Rectal smooth muscle tissue (tissue), 1 donor: ENCODE data around the gene CACNA2D4.

Experiments
- H3K27ac ChIP-seq: one replicate; pipeline ENCODE4 v1.7.0; 2013; ENCODE audit warnings: low read depth, low read length, inconsistent platforms
- H3K27me3 ChIP-seq: one replicate; pipeline ENCODE4 v1.7.0; 2013; ENCODE audit warnings: low read length; ENCODE audit not compliant: control insufficient read depth, insufficient read depth
- H3K36me3 ChIP-seq: one replicate; pipeline ENCODE4 v1.7.0; 2013; ENCODE audit warnings: low read length; ENCODE audit not compliant: control insufficient read depth, insufficient read depth
- H3K4me1 ChIP-seq: one replicate; pipeline ENCODE4 v1.7.0; 2013; ENCODE audit warnings: low read length; ENCODE audit not compliant: control insufficient read depth, insufficient read depth
- H3K4me3 ChIP-seq: one replicate; pipeline ENCODE4 v1.7.0; 2013; ENCODE audit warnings: low read length
- H3K9ac ChIP-seq: one replicate; pipeline ENCODE4 v1.7.0; 2013; ENCODE audit warnings: low read length

Gene CACNA2D4

DNA sequence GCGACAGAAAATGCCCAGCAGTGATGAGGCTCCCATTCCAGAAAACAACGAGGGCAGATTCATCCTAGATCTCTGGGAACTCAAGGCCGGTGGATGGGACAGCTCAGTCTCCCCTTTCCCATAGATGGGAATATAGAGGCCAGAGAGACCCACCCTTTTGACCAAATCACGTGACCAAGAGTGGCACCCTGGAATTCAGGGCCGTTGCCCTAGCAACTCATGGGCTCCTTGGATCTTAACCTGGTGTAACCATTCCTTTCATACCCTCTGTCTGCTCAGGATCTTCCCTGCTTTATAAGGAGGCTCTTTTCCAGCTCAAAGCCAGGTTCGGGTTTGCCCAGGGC, 106.5 kb downstream of the CACNA2D4 start:
- H3K36me3 ChIP-seq = no peaks in the 10 kb centered on the region
- H3K27me3 ChIP-seq = no peaks in the 10 kb centered on the region
- H3K4me3 ChIP-seq = no peak overlapping the region
- H3K4me1 ChIP-seq = no peaks in the 10 kb centered on the region
- no peak overlapping the region for H3K9ac ChIP-seq
- H3K27ac ChIP-seq = no peak overlapping the region

DNA sequence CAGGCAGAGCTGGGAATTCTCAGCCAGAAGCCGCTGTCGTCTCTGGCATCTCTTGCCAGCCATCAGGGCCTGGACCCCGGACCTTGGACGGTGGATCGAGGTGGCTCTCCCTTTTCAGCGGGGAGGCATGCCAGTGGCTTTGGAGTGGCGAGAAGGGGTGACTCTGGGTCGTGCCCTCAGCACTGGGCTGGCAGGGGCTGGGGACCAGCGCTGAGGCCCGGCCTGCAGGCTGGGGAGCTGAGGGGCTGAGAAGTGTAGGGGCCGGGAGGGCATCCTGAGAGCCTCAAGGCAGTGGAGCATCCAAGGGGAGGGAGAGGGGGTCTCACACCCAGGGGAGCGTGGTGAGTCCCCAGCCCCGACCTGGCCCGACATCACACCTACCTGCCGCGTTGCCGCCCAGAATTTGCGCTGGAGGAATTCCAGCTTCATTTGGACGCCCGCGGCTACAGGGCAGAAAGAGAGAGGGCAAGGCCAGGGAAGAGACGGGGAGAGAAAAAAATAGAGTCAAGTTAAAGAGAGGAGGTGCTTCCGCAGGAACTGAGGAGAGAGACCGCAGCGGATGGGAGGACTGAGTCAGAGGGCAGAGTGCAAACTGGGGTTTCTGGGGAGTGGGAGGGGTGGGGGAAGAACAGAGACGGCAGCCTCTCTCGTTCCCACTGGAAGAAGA, 107.0 kb downstream of the CACNA2D4 start:
- Histone ChIP-seq H3K4me3 (no peak overlapping the region), H3K9ac (no peak overlapping the region), H3K27ac (no peak overlapping the region), H3K27me3 (no peaks in the 10 kb centered on the region), H3K36me3 (no peaks in the 10 kb centered on the region), H3K4me1 (no peaks in the 10 kb centered on the region)

- no peaks in the 10 kb centered on the region for H3K27me3 ChIP-seq
- no peak overlapping the region for H3K4me3 ChIP-seq
- no peak overlapping the region for H3K9ac ChIP-seq
- no peaks in the 10 kb centered on the region for H3K36me3 ChIP-seq
- no peak overlapping the region for H3K27ac ChIP-seq
- H3K4me1 ChIP-seq = no peaks in the 10 kb centered on the region
Observed at GRCh38 chr12:1810931-1811280, 107.5 kb downstream of the CACNA2D4 start.

DNA sequence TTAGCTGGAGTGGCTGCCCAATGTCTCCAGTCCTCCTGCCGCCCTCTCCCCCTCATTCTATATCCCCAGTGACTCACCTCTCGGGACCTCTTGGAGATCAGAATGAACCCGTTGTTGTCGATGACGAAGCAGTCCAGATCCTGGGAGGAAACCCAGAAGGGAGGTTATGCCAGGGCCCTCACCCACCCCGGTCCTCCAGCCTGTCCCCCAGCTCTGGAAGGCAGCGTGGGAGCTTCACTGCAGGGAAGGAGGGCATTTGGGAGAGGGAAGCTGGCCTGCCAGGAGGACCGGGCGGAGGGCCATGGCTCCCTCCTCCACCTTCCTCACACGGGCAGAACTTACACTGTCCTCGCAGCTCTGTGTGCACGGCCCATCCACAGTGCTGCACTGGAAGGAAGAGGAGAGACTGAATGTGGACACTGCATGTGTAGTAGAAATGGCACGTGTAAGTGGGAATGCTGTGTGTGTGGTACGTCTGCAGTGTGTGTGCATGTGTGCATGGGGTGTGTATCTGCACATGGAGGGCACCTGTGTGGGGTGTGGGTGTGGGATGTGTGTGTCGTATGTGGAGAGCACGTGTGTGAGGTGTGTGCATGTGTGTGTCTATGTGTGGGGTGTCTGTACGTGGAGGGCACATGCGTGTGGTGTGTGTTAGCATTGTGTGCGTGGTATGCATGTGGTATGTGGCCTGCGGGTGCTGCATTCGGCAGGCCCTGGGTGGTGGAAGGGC, 108.1 kb downstream of the CACNA2D4 start:
- H3K27me3 ChIP-seq = no peaks in the 10 kb centered on the region
- H3K36me3 ChIP-seq = no peaks in the 10 kb centered on the region
- no peak overlapping the region for H3K9ac ChIP-seq
- no peak overlapping the region for H3K4me3 ChIP-seq
- H3K27ac ChIP-seq = no peak overlapping the region
- H3K4me1 ChIP-seq = no peaks in the 10 kb centered on the region

DNA sequence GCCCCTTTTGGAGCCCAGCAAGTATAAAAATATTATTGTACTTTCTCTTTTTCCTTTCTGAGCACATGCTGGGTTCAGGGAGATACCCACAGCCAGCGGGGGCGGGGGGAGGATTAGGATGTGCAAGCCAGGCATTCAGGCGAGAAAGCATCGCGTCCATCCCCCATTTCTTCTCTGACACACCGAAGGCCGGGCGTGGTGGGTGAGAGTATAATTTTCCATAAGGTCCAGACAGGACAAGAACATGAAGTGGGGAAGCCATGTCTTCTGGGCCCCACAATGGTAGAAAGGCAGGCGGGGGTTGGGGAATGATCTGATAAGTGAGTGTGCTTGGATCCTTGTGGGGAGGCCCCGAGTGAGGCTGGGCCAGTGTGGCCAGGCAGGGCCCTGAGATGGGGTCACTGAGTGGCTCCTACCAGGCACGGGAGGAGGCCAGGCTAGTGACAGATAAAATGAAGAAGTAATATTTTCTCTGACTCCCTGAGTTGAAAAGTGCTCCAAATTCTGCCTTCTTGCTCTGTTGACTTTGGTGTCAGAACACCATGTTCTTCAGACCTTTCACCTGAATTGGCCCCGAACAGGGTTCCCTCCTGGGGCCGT, 108.8 kb downstream of the CACNA2D4 start:
- Histone ChIP-seq H3K36me3 (no peaks in the 10 kb centered on the region), H3K9ac (no peak overlapping the region), H3K27me3 (no peaks in the 10 kb centered on the region), H3K4me3 (no peak overlapping the region), H3K4me1 (no peaks in the 10 kb centered on the region), H3K27ac (no peak overlapping the region)

GRCh38 chr12:1808798-1809480, 109.5 kb downstream of the CACNA2D4 start:
- H3K4me3 ChIP-seq = no peak overlapping the region
- no peak overlapping the region for H3K27ac ChIP-seq
- H3K4me1 ChIP-seq = no peaks in the 10 kb centered on the region

DNA sequence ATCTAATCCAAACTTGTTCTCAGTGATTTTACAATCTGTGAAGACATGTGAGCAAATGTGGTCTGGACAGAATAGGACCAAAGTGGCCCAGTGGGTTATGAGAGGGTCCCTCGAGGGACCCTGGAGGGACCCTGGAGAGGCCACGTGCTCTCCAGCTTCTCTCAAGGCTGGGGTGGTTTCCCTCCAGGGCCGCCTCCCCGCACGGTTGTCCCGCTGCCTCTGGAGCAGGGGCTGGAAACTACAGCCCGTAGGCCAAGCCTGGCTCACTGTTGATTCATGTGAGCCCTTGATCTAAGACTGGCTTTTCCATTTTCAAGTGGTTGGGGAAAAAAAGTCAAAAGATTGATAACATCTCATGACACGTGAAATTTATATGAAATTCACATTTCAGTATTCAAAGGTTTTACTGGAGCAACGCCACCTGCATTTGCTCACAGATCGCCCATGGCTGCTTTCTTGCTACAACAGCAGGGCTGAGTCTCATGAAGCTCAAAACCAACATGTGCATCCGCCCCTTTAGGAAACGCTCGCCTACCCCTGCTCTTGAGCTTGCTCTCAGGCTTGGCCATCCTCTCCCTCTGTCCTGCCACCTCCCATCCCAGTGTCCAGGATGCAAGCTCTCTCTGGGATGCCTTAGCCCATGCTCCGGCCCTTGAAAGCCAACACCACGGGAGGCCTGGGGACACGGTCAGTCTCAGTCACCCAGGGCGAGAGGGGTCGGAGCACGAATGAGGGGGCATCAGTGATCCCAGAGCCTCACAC, 110.2 kb downstream of the CACNA2D4 start:
- Histone ChIP-seq H3K4me1 (no peaks in the 10 kb centered on the region), H3K4me3 (no peak overlapping the region), H3K27ac (no peak overlapping the region), H3K36me3 (no peaks in the 10 kb centered on the region), H3K27me3 (no peaks in the 10 kb centered on the region), H3K9ac (no peak overlapping the region)

More at GRCh38 chr12:1808798-1809480, 109.5 kb downstream of the CACNA2D4 start:
- H3K9ac ChIP-seq = no peak overlapping the region
- no peaks in the 10 kb centered on the region for H3K36me3 ChIP-seq
- H3K27me3 ChIP-seq = no peaks in the 10 kb centered on the region

GRCh38 chr12:1807087-1807860, 111.2 kb downstream of the CACNA2D4 start:
- Histone ChIP-seq H3K4me3 (no peak overlapping the region), H3K9ac (no peak overlapping the region), H3K36me3 (no peaks in the 10 kb centered on the region), H3K4me1 (no peaks in the 10 kb centered on the region), H3K27ac (no peak overlapping the region), H3K27me3 (no peaks in the 10 kb centered on the region)

DNA sequence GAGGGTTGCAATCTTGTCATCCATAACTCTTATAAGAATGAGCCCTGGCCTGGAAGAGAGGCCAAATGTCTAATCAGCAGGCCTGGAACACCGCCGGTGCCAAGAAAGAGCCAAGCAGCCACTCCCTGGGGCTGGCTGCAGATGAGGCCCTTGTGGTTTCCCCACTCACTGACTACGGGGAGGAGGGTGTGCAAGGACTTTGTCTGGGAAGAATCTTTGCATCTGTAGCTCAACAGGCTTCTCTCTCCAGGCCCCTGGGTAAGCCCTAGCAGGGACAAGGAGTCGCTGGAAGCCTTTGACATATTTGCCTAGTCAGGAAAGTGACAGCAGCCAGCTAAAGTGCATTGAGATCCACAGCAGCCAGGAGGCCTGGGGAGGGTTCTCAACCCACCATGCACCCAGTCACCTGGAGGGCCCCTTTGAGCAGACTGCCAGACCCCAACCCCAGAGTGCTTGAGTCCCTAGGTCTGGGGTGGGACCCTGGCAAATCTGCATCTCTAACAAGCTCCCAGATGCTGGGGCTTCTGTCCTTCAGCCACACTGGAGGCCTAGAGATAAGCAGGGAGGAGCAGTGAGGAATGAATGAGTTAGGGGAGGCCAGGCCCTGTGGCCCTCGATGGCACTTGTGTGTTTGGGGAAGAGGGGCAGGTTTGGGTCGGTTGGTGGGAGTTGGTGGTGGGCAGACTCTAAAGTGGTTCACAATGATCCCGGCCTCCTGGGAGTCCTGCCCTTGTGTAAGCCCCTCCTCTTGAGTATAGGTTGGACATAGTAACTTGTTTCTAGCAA, 112.0 kb downstream of the CACNA2D4 start:
- Histone ChIP-seq H3K4me1 (no peaks in the 10 kb centered on the region), H3K27me3 (no peaks in the 10 kb centered on the region), H3K36me3 (no peaks in the 10 kb centered on the region), H3K9ac (no peak overlapping the region), H3K4me3 (no peak overlapping the region), H3K27ac (no peak overlapping the region)

- Histone ChIP-seq H3K9ac (no peak overlapping the region), H3K4me3 (no peak overlapping the region), H3K27me3 (no peaks in the 10 kb centered on the region), H3K4me1 (no peaks in the 10 kb centered on the region), H3K36me3 (no peaks in the 10 kb centered on the region), H3K27ac (no peak overlapping the region)
Observed at GRCh38 chr12:1805441-1806081, 112.9 kb downstream of the CACNA2D4 start.
